Fibroblast of upper back skin (primary cell): ENCODE data around the gene DYDC2.

Experiments used
- DNase-seq: peaks from one replicate; pipeline ENCODE4 v3.0.0-alpha.2; 2013

DYDC2 gene

DNA sequence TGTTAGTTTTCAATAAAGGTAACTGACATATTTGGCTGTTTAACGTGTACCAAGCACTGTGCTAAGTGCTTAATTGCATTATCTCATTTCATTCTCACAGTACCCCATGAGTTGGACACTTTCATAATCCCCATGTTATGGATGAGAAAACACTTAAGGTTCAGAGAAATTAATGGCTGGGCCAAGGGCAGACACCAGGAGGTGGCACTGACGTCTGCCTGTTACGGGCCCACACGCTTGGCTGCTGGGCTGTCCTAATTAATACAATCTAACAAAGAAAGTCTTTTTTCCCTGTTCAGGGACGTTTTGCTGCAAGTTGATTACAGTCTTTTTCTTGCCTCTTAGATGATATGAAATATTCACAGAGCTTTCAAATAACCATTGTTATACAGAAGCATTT lies 16.1 kb downstream of the DYDC2 start:
- DNase-seq, result no peak

GRCh38 chr10:80373502-80373901 lies 16.9 kb downstream of the DYDC2 start:
- DNase-seq, result no peak

GRCh38 chr10:80379701-80380100 lies 23.1 kb downstream of the DYDC2 start:
- no peak for DNase-seq

DNA sequence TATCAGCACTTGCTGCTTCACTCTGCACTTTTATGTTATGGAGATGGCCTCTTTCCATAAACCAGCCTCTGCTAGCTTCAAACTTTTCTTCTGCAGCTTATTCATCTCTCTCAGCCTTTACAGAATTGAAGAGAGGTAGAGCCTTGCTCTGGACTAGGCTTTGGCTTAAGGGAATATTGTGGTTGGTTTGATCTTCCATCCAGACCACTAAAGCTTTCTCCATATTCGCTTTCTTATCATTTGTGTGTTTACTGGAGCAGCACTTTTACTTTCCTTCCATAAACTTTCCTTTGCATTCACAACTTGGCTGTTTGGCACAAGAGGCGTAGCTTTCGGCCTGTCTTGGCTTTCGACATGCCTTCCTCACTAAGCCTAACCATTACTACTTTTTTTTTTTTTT lies 23.6 kb downstream of the DYDC2 start:
- DNase-seq, result no peak

DNA sequence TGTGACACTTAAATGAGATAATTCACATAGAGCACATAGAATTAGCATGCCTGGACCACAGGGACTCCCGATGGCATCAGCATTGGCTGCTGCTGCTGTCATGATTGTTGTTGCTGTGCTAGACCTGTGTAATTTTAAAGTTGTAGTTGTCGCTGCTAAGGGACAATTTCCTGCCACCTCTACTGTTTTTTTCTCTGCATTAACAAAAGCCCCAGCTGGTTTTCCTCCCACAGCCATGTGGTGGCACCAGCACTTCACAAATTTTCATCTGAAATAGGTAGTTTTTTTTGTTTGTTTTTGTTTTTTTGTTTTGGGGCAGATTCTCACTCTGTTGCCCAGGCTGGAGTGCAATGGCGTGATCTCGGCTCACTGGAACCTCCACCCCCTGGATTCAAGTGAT lies 26.4 kb downstream of the DYDC2 start:
- peak; percentile 10 for DNase-seq

DNA sequence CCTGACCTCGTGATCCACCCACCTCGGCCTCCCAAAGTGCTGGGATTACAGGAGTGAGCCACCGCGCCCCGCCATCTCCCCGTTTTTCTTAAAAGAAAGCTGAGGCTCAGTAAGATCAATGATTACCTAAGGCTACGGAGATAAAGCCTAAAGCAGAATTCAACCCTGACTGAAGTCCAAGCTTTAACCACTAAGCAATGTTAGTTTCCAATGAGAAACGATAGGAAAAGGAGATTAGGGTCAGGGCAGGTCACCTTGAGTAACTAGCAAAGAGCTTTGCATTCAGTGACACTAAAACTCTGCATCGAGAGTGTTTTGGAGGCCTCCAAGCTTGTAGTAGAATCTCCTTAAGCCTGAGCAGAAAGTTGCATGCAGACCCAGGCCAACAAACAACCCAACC lies 34.2 kb downstream of the DYDC2 start:
- no peak for DNase-seq

GRCh38 chr10:80392250-80392649 lies 35.7 kb downstream of the DYDC2 start:
- no peak for DNase-seq

GRCh38 chr10:80394358-80394916 lies 37.9 kb downstream of the DYDC2 start:
- DNase-seq, result no peak

- DNase-seq, result peak; percentile 30
Observed at GRCh38 chr10:80397014-80397413, 40.4 kb downstream of the DYDC2 start.

GRCh38 chr10:80400136-80400804 lies 43.7 kb downstream of the DYDC2 start:
- no peak for DNase-seq

- no peak for DNase-seq
Observed at GRCh38 chr10:80405035-80405434, 48.5 kb downstream of the DYDC2 start.

GRCh38 chr10:80405626-80406025 lies 49.0 kb downstream of the DYDC2 start:
- DNase-seq, result peak; percentile 11

DNA sequence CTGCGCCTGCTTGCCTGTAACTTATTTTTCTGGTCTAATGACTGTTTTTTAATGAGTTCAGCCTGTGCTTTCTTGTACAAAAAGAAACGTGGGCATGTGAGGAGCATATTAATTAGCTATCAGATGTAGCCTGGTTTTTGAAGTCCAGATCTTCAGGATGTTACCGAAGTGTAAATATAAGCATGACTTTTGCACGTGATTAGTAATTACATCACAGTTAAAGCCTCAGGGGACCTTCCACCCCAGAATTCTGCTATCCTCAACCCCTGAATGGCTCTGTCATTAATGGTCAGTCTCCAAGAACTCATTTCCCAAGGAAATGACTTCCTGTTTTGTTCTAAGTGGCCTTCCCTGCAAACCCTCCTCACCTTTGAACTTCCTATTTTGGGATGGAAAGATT lies 49.6 kb downstream of the DYDC2 start:
- DNase-seq, result no peak

GRCh38 chr10:80407812-80408241 lies 51.2 kb downstream of the DYDC2 start:
- DNase-seq, result no peak

DNA sequence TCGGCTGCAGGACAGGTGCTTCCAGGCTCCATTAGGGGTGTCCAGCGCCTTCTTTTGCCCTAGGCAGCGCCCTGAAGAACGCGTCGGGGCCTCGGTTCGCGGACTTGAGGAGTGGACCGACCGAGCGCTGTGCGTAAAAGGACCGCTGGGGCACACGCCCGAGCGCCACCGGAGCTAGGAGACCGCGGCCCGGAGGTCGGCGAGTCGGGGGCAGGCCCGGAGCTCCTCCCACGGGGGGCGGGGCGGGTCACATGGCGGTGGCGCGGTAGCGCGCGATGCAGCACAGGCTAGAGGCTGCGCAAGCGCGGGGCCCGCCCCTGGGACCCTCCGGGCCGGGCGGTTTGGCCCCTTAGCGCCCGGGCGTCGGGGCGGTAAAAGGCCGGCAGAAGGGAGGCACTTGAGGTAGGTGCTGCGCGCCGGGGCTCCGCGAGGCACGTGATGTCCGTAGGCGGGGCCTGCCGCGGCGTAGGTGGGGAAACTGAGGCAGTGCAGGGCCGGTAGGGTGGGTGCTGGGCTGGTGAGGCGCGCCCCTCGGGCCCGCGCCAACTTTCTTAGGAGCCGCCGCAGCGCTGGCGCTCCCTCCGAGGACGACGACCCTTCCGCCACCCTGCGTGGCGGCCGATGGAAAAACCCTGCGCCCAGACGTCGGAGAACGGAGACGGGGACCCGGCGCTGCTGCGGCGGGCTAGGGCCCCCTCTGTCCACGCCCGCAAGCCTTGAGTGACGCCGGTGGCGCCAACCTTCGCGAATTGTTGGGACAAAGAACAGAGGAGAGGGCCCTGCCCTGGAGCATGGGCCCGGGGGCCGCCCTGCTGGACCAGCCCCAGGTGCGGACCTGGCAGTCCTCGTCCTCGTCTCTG lies 51.9 kb downstream of the DYDC2 start, which contains the start of gene PRXL2A:
Gene PRXL2A, plus strand, starts transcription at position 310 of the 860 bp plus-strand sequence. CDS start 11,917 bp downstream, outside the sequence.
- DNase-seq, result peak; percentile 27

GRCh38 chr10:80409121-80409520 lies 52.5 kb downstream of the DYDC2 start:
- DNase-seq, result no peak

DNA sequence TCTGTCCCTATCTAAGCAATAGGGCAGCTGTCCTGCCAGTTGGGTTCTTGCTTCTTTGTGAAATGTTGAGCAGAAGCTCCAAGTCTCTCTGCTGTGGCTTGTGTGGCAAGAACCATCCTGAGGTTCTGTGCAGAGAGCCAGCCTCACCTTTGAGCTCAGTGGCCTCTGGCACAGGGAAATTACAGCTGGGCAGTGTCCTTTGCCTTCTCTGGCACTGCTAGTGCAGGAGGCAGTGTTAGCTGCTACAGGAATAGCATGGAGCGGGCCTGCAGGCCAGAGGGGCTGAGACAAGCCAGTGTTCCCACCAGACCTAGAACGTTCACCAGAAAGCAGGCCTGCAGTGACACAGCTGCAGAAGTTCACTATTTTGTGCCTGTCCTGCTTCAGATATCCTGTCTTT lies 53.5 kb downstream of the DYDC2 start:
- no peak for DNase-seq

- peak; percentile 11 for DNase-seq
Observed at GRCh38 chr10:80410578-80411145, 54.1 kb downstream of the DYDC2 start.

- DNase-seq, result no peak
Observed at GRCh38 chr10:80411267-80411668, 54.7 kb downstream of the DYDC2 start.

DNA sequence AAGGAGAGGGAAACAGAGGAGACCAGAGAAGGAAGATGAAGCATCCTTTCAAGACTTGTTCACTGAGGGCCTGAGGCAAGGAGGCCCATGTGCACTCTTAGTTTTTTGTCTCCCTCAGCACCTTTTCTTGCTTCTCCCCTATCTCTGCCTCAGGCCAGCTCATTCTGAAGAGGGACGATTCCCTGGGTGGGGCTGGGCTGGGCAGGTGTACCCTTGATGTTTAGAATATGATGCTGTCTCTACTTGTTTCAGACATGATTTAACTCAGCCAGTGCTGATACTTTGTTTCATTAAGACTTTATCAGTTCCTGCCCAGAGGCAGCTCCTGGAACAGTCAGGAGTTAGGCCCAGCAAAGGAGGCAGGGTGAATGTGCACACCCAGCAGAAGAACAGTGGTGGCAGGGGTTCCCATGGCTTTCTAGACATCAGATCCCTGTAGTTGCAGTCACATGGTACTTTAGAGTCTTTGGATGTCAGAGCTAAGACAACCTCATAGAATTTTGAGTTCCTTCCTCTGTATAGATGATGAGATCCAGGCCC lies 55.2 kb downstream of the DYDC2 start:
- no peak for DNase-seq

- no peak for DNase-seq
Observed at GRCh38 chr10:80412486-80412885, 55.9 kb downstream of the DYDC2 start.

- DNase-seq, result peak; percentile 78
Observed at GRCh38 chr10:80413271-80413996, 56.9 kb downstream of the DYDC2 start.
